HEK293 (cell line): ENCODE results near the gene SLC1A7.

Experiments
- CTCF ChIA-PET: fragments of 350-600 bp; formaldehyde crosslinking; extraction: SDS; loops from one replicate; lab custom pipeline; 2021; ENCODE audit warnings: antibody characterized with exemption; lab: Yijun Ruan, JAX
- POLR2A ChIA-PET: fragments of 300-600 bp; formaldehyde crosslinking; extraction: SDS; loops from one replicate; lab custom pipeline; 2020; ENCODE audit warnings: antibody characterized with exemption, inconsistent platforms; lab: Yijun Ruan, JAX
- H3K27ac ChIP-seq: fragments of 200-500 bp; sonication (Bioruptor generic); 2 replicates; pipeline ENCODE4 v1.5.1; 2014; ENCODE audit warnings: low read depth, low read length, control low read depth, inconsistent platforms; ENCODE audit errors: extremely low read depth
- H3K36me3 ChIP-seq, 2 experiments: fragments of 200-500 bp in 1 of 2; sonication (Bioruptor generic) in 1 of 2; 1 replicate in 1 of 2; 2 replicates in 1 of 2; pipeline ENCODE4 v1.5.1; 2014 to 2017; ENCODE audit warnings: inconsistent platforms in 2 of 2, low read length in 2 of 2; ENCODE audit not compliant: control insufficient read depth in 2 of 2, insufficient read depth in 1 of 2
- H3K4me1 ChIP-seq: fragments of 200-500 bp; sonication (Bioruptor generic); 2 replicates; pipeline ENCODE4 v1.5.1; 2014; ENCODE audit warnings: mild to moderate bottlenecking, low read length, inconsistent platforms; ENCODE audit not compliant: control insufficient read depth, insufficient read depth
- H3K4me3 ChIP-seq: 2 replicates; pipeline ENCODE4 v1.5.1; 2011; ENCODE audit warnings: low read depth, mild to moderate bottlenecking, control low read depth, low read length, moderate library complexity
- H3K9me3 ChIP-seq: fragments of 200-500 bp; sonication (Bioruptor generic); 2 replicates; pipeline ENCODE4 v1.5.1; 2014; ENCODE audit warnings: low read depth, low read length, inconsistent platforms; ENCODE audit not compliant: control insufficient read depth, insufficient read depth
- GLIS1 ChIP-seq: fragments of 450-650 bp; formaldehyde crosslinking; IDR thresholded peaks from 2 replicates; pipeline ENCODE4 v1.5.1; 2016; ENCODE audit warnings: missing biosample characterization, missing genetic modification characterization
- KLF1 ChIP-seq: fragments of 450-650 bp; formaldehyde crosslinking; IDR thresholded peaks from 2 replicates; pipeline ENCODE4 v1.5.1; 2016; ENCODE audit warnings: missing biosample characterization, missing genetic modification characterization
- ZBTB17 ChIP-seq: fragments of 450-650 bp; formaldehyde crosslinking; IDR thresholded peaks from 2 replicates; pipeline ENCODE4 v1.5.1; 2016; ENCODE audit warnings: missing biosample characterization, missing genetic modification characterization
- ZBTB20 ChIP-seq: fragments of 450-650 bp; formaldehyde crosslinking; IDR thresholded peaks from 2 replicates; pipeline ENCODE4 v1.5.1; 2016; ENCODE audit warnings: missing biosample characterization, missing genetic modification characterization
- ZFP3 ChIP-seq: fragments of 450-650 bp; formaldehyde crosslinking; IDR thresholded peaks from 2 replicates; pipeline ENCODE4 v1.5.1; 2016; ENCODE audit warnings: low read depth, missing biosample characterization, missing genetic modification characterization
- ZNF10 ChIP-seq: fragments of 450-650 bp; formaldehyde crosslinking; IDR thresholded peaks from 2 replicates; pipeline ENCODE4 v1.5.1; 2017; ENCODE audit warnings: missing biosample characterization, missing genetic modification characterization
- ZNF394 ChIP-seq: fragments of 450-650 bp; formaldehyde crosslinking; IDR thresholded peaks from 2 replicates; pipeline ENCODE4 v1.5.1; 2016; ENCODE audit warnings: missing biosample characterization, missing genetic modification characterization, mild to moderate bottlenecking, moderate library complexity, borderline replicate concordance
- ZNF518A ChIP-seq: fragments of 450-650 bp; formaldehyde crosslinking; conservative IDR thresholded peaks from 2 replicates; pipeline ENCODE4 v1.5.1; 2016; ENCODE audit warnings: low read depth, missing biosample characterization, missing genetic modification characterization
- ZNF585B ChIP-seq: fragments of 450-650 bp; formaldehyde crosslinking; IDR thresholded peaks from 2 replicates; pipeline ENCODE4 v1.5.1; 2016; ENCODE audit warnings: missing biosample characterization, missing genetic modification characterization
- ZNF626 ChIP-seq: fragments of 450-650 bp; sonication (Bioruptor Pico); formaldehyde crosslinking; IDR thresholded peaks from 2 replicates; pipeline ENCODE4 v1.5.1; 2018; ENCODE audit warnings: missing biosample characterization, missing genetic modification characterization, inconsistent platforms
- ZNF664 ChIP-seq: fragments of 450-650 bp; formaldehyde crosslinking; IDR thresholded peaks from 2 replicates; pipeline ENCODE4 v1.5.1; 2016; ENCODE audit warnings: missing biosample characterization, missing genetic modification characterization
- ZNF776 ChIP-seq: fragments of 450-650 bp; formaldehyde crosslinking; IDR thresholded peaks from 2 replicates; pipeline ENCODE4 v1.5.0; 2017; ENCODE audit warnings: missing biosample characterization, missing genetic modification characterization, borderline replicate concordance

Gene SLC1A7

GRCh38 chr1:53111073-53111556, 31.3 kb downstream of the SLC1A7 start (continued):
- no peak for TF ChIP-seq ZNF518A (tag by site-specific recombination)

- ChIA-PET POLR2A (no interaction called here), CTCF (interaction anchor here (0.6 kb wide), 1 partner anchor 91 kb away, joined by 4 read pairs; no protein-coding TSS in a partner anchor)
- TF ChIP-seq KLF1 (tag by site-specific recombination): peak; percentile 94
- TF ChIP-seq ZFP3 (tag by site-specific recombination): no peak
- no peak for TF ChIP-seq ZNF776 (tag by site-specific recombination)
- Histone ChIP-seq H3K4me3 (no peak overlapping the region), H3K4me1 (peaks cover 8% of the 10 kb centered on the region), H3K27ac (no peak overlapping the region), H3K36me3 (no peaks in the 10 kb centered on the region), H3K9me3 (no peaks in the 10 kb centered on the region)
These were observed 31.9 kb downstream of the SLC1A7 start for GRCh38 chr1:53110370-53111072.

- TF ChIP-seq GLIS1 (tag by site-specific recombination) (peak; percentile 76), ZBTB17 (tag by site-specific recombination) (peak; percentile 15; the same call in 1 of the 2 replicates), ZFP3 (tag by site-specific recombination) (no peak), ZNF10 (tag by site-specific recombination) (peak; percentile 54; the same call in 1 of the 2 replicates), ZNF664 (tag by site-specific recombination) (no peak), ZNF626 (tag by site-specific recombination) (no peak), ZBTB20 (0 out of 2 replicates have a peak, but pooled peaks have one; percentile 41), ZNF585B (tag by site-specific recombination) (no peak), ZNF394 (tag by site-specific recombination) (no peak)
- no peak overlapping the region for H3K4me3 ChIP-seq
- CTCF ChIA-PET: interaction anchor here (0.8 kb wide), 1 partner anchor 73 kb away, joined by 3 read pairs; no protein-coding TSS in a partner anchor
- H3K4me1 ChIP-seq: peaks cover 8% of the 10 kb centered on the region
- no peaks in the 10 kb centered on the region for H3K9me3 ChIP-seq
- POLR2A ChIA-PET: interaction anchor here (1.3 kb wide), 1 partner anchor 37 kb away, joined by 3 read pairs; no protein-coding TSS in a partner anchor
- peak overlapping the region; percentile 38; the same call in 1 of the 2 replicates for H3K27ac ChIP-seq
- H3K36me3 ChIP-seq: no peaks in the 10 kb centered on the region
These were observed 33.5 kb downstream of the SLC1A7 start for GRCh38 chr1:53108646-53109580.
